HEK293 (cell line): Measurements from ENCODE around the gene LENEP.
A peak's percentile ranks its signal among the peaks of the same experiment; 100 is the strongest.

Experiments used
- GLI4 ChIP-seq: fragments of 450-650 bp; formaldehyde crosslinking; IDR thresholded peaks from 2 replicates; pipeline ENCODE4 v1.5.1; 2016; ENCODE audit warnings: missing biosample characterization, missing genetic modification characterization
- KLF17 ChIP-seq: fragments of 450-650 bp; formaldehyde crosslinking; IDR thresholded peaks from 2 replicates; pipeline ENCODE4 v1.5.1; 2016; ENCODE audit warnings: missing biosample characterization, missing genetic modification characterization
- KLF9 ChIP-seq: fragments of 450-650 bp; formaldehyde crosslinking; IDR thresholded peaks from 2 replicates; pipeline ENCODE4 v1.5.1; 2016; ENCODE audit warnings: missing biosample characterization, missing genetic modification characterization, low read depth
- PRDM2 ChIP-seq: fragments of 450-650 bp; formaldehyde crosslinking; IDR thresholded peaks from 2 replicates; pipeline ENCODE4 v1.5.1; 2016; ENCODE audit warnings: missing biosample characterization, missing genetic modification characterization, borderline replicate concordance
- REST ChIP-seq: fragments of 450-650 bp; formaldehyde crosslinking; IDR thresholded peaks from 2 replicates; pipeline ENCODE4 v1.5.1; 2016; ENCODE audit warnings: missing biosample characterization, missing genetic modification characterization
- SCRT2 ChIP-seq: fragments of 450-650 bp; formaldehyde crosslinking; IDR thresholded peaks from 2 replicates; pipeline ENCODE4 v1.5.1; 2016; ENCODE audit warnings: missing biosample characterization, missing genetic modification characterization
- SP2 ChIP-seq: fragments of 450-650 bp; formaldehyde crosslinking; IDR thresholded peaks from 2 replicates; pipeline ENCODE4 v1.5.1; 2016; ENCODE audit warnings: missing biosample characterization, missing genetic modification characterization
- ZBTB26 ChIP-seq: fragments of 450-650 bp; formaldehyde crosslinking; optimal IDR thresholded peaks from 2 replicates; pipeline ENCODE3; 2016; ENCODE audit warnings: missing biosample characterization, mild to moderate bottlenecking, missing genetic modification characterization
- ZEB2 ChIP-seq: fragments of 450-650 bp; formaldehyde crosslinking; IDR thresholded peaks from 2 replicates; pipeline ENCODE4 v1.5.1; 2016; ENCODE audit warnings: missing biosample characterization, missing genetic modification characterization
- ZNF121 ChIP-seq: fragments of 450-650 bp; formaldehyde crosslinking; IDR thresholded peaks from 2 replicates; pipeline ENCODE4 v1.5.1; 2016; ENCODE audit warnings: missing biosample characterization, missing genetic modification characterization
- ZNF146 ChIP-seq: fragments of 450-650 bp; formaldehyde crosslinking; IDR thresholded peaks from 2 replicates; pipeline ENCODE4 v1.5.1; 2016; ENCODE audit warnings: missing biosample characterization, missing genetic modification characterization
- ZNF148 ChIP-seq: fragments of 450-650 bp; formaldehyde crosslinking; IDR thresholded peaks from 2 replicates; pipeline ENCODE4 v1.5.0; 2017; ENCODE audit warnings: missing biosample characterization, missing genetic modification characterization, borderline replicate concordance
- ZNF174 ChIP-seq: fragments of 450-650 bp; formaldehyde crosslinking; IDR thresholded peaks from 2 replicates; pipeline ENCODE4 v1.5.0; 2017; ENCODE audit warnings: missing biosample characterization, mild to moderate bottlenecking, missing genetic modification characterization
- ZNF248 ChIP-seq: fragments of 450-650 bp; formaldehyde crosslinking; IDR thresholded peaks from 2 replicates; pipeline ENCODE4 v1.5.1; 2017; ENCODE audit warnings: missing biosample characterization, missing genetic modification characterization
- ZNF404 ChIP-seq: fragments of 450-650 bp; formaldehyde crosslinking; IDR thresholded peaks from 2 replicates; pipeline ENCODE4 v1.5.1; 2017; ENCODE audit warnings: missing biosample characterization, missing genetic modification characterization
- ZNF596 ChIP-seq: fragments of 450-650 bp; IDR thresholded peaks from 2 replicates; pipeline ENCODE4 v1.5.0; 2018; ENCODE audit warnings: missing biosample characterization, mild to moderate bottlenecking, missing genetic modification characterization, moderate library complexity
- ZNF791 ChIP-seq: fragments of 450-650 bp; formaldehyde crosslinking; IDR thresholded peaks from 2 replicates; pipeline ENCODE4 v1.5.1; 2016; ENCODE audit warnings: missing biosample characterization, missing genetic modification characterization
- ZSCAN18 ChIP-seq: fragments of 450-650 bp; formaldehyde crosslinking; IDR thresholded peaks from 2 replicates; pipeline ENCODE4 v1.5.1; 2016; ENCODE audit warnings: missing biosample characterization, missing genetic modification characterization
- ZXDB ChIP-seq: fragments of 450-650 bp; formaldehyde crosslinking; IDR thresholded peaks from 2 replicates; pipeline ENCODE4 v1.5.1; 2016; ENCODE audit warnings: missing biosample characterization, missing genetic modification characterization

LENEP gene

GRCh38 chr1:155000726-155001424, 7.5 kb downstream of the LENEP start (continued):
- TF ChIP-seq REST (tag by site-specific recombination) (no peak; the same call in 1 of the 2 replicates), ZSCAN18 (tag by site-specific recombination) (peak; percentile 94; the same call in 1 of the 2 replicates), ZBTB26 (tag by site-specific recombination) (peak; percentile 76), ZNF404 (tag by site-specific recombination) (no peak), ZNF174 (no peak), ZNF248 (no peak), SCRT2 (tag by site-specific recombination) (peak; percentile 100), ZNF791 (tag by site-specific recombination) (no peak), ZNF121 (tag by site-specific recombination) (no peak), ZXDB (tag by site-specific recombination) (peak; percentile 100), ZEB2 (tag by site-specific recombination) (peak; percentile 98), GLI4 (tag by site-specific recombination) (peak; percentile 63; the same call in 1 of the 2 replicates), PRDM2 (tag by site-specific recombination) (0 out of 2 replicates have a peak, but pooled peaks have one; percentile 57), KLF17 (tag by site-specific recombination) (peak; percentile 96), ZNF596 (no peak), SP2 (tag by site-specific recombination) (peak; percentile 89), KLF9 (tag by site-specific recombination) (peak; percentile 78), ZNF146 (tag by site-specific recombination) (peak; percentile 71), ZNF148 (tag by site-specific recombination) (no peak)
